ENCODE results near the gene LRFN3.

GRCh38 chr19:35973487-35973886, 37.3 kb downstream of the LRFN3 start:
- TF ChIP-seq, protein P1, sequence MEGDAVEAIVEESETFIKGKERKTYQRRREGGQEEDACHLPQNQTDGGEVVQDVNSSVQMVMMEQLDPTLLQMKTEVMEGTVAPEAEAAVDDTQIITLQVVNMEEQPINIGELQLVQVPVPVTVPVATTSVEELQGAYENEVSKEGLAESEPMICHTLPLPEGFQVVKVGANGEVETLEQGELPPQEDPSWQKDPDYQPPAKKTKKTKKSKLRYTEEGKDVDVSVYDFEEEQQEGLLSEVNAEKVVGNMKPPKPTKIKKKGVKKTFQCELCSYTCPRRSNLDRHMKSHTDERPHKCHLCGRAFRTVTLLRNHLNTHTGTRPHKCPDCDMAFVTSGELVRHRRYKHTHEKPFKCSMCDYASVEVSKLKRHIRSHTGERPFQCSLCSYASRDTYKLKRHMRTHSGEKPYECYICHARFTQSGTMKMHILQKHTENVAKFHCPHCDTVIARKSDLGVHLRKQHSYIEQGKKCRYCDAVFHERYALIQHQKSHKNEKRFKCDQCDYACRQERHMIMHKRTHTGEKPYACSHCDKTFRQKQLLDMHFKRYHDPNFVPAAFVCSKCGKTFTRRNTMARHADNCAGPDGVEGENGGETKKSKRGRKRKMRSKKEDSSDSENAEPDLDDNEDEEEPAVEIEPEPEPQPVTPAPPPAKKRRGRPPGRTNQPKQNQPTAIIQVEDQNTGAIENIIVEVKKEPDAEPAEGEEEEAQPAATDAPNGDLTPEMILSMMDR (conservative IDR thresholded peaks at IDR 0.05; ENCODE audit: low read depth, low read length), result no peak
- TF ChIP-seq EZH2 (IDR thresholded peaks at IDR 0.05; ENCODE audit: borderline replicate concordance, low read depth, low read length, poor library complexity, severe bottlenecking), result no peak

Data from A673 (cell line).